Body of pancreas (tissue), 4 donors: ENCODE results near the gene SENP8. TPM values are rescaled to one million over a fixed set of nuclear protein-coding genes. Genes with fewer than 3 reads are reported as not detected.

Experiments
- ATAC-seq: fragments of 150-250 bp; one replicate; pipeline ENCODE4 v1.9.1; 2016
- DNase-seq, 4 donors: peaks; one replicate each; pipeline ENCODE4 v3.0.0-alpha.2; 2019
- H3K27ac ChIP-seq, 4 donors: fragments of 200-600 bp; sonication (generic); 1 replicate in 3 of 4; 2 replicates in 1 of 4; pipeline versions ENCODE4 v1.5.1 to v1.6.1; 2016 to 2019; ENCODE audit warnings: mild to moderate bottlenecking in 1 of 4, mixed read lengths in 1 of 4, moderate library complexity in 1 of 4
- H3K27me3 ChIP-seq, 2 donors: fragments of 200-600 bp; sonication (generic); one replicate each; pipeline ENCODE4 v1.6.0; 2016; ENCODE audit warnings: mild to moderate bottlenecking in 1 of 2
- H3K36me3 ChIP-seq, 2 donors: fragments of 200-600 bp; sonication (generic); replicated peaks in 1 of 2; 2 replicates each; pipeline ENCODE4 v1.5.1; 2016; ENCODE audit warnings: low read depth in 2 of 2; ENCODE audit not compliant: insufficient read depth in 1 of 2
- H3K4me1 ChIP-seq: fragments of 200-600 bp; sonication (generic); one replicate; pipeline ENCODE4 v1.6.0; 2016
- H3K4me3 ChIP-seq, 2 donors: fragments of 200-600 bp; sonication (generic); 1 replicate in 1 of 2; 2 replicates in 1 of 2; pipeline ENCODE4 v1.5.1; 2016 to 2019
- H3K9me3 ChIP-seq, 3 donors: fragments of 200-600 bp; sonication (generic); 1 replicate in 2 of 3; 2 replicates in 1 of 3; pipeline ENCODE4 v1.5.1; 2016
- POLR2A ChIP-seq, 3 donors: fragments of 450-650 bp; IDR thresholded peaks; one replicate each; pipeline ENCODE4 v1.6.1; 2016; ENCODE audit warnings: antibody characterized with exemption in 3 of 3, mild to moderate bottlenecking in 2 of 3
- WGBS, 2 donors: methylation state at CpG; one replicate each; pipeline ENCODE4 v1.1.5; 2017; 5-methylcytosine and 5-hydroxymethylcytosine counted together
- intact Hi-C: fragments of 100-400 bp; cut with DNase I; formaldehyde crosslinking; loops from one replicate; pipeline ENCODE4 v1.15.1; 2023
- total RNA-seq, 2 donors: library from RNA; depleted of rRNA; stranded (reverse); fragments of >200 nt; gene quantifications; one replicate each; pipeline ENCODE4 v1.1.0, GENCODE V29; 2016
- TF ChIP-seq, protein P1 (sequence below), 7 experiments: fragments of 450-650 bp in 4 of 7; fragments of 200-600 bp in 3 of 7; sonication (generic) in 3 of 7; IDR thresholded peaks; one replicate each; pipeline ENCODE4 v1.5.1; 2016 to 2019; ENCODE audit warnings: antibody characterized with exemption in 7 of 7

The SENP8 gene
- total RNA-seq, 2 donors from 2014 or later: 2.1 to 5.3 TPM

DNA sequence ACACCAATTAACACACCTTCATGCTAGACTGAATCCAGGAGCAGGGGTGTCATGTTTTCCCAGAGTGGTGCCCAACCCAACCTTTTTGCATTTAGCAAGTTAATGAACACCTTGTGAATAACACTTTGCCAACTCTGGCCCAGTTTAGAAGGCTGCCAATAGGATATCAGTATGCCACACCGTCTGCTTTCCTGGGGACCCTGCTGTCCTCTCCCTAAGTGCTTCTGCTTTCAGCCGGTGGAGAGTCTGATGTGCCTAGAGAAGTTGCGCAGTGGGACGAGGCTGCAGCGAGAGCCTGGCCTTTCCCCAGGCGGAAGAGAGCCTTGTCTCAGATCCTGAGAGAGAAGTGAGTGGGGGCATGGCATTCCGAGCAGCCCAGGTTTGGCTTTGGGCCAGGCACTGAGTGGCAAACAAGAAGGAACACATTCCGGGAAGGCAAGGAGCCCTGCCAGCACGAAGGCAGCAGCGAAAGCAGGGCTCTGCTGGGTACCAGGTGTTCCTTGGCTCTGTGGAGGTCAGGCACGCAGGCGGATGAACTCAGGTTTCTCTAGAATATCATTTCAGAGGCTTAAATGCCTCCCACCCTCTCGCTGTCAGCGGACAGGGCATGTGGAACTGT lies 36.9 kb downstream of the SENP8 start:
- ATAC-seq: peak; percentile 91
- TF ChIP-seq POLR2A (IDR thresholded peaks at IDR 0.05): peak in 2 of 3 donors; percentile 48 to 52
- TF ChIP-seq, protein P1, sequence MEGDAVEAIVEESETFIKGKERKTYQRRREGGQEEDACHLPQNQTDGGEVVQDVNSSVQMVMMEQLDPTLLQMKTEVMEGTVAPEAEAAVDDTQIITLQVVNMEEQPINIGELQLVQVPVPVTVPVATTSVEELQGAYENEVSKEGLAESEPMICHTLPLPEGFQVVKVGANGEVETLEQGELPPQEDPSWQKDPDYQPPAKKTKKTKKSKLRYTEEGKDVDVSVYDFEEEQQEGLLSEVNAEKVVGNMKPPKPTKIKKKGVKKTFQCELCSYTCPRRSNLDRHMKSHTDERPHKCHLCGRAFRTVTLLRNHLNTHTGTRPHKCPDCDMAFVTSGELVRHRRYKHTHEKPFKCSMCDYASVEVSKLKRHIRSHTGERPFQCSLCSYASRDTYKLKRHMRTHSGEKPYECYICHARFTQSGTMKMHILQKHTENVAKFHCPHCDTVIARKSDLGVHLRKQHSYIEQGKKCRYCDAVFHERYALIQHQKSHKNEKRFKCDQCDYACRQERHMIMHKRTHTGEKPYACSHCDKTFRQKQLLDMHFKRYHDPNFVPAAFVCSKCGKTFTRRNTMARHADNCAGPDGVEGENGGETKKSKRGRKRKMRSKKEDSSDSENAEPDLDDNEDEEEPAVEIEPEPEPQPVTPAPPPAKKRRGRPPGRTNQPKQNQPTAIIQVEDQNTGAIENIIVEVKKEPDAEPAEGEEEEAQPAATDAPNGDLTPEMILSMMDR (IDR thresholded peaks at IDR 0.05): no peak

DNA sequence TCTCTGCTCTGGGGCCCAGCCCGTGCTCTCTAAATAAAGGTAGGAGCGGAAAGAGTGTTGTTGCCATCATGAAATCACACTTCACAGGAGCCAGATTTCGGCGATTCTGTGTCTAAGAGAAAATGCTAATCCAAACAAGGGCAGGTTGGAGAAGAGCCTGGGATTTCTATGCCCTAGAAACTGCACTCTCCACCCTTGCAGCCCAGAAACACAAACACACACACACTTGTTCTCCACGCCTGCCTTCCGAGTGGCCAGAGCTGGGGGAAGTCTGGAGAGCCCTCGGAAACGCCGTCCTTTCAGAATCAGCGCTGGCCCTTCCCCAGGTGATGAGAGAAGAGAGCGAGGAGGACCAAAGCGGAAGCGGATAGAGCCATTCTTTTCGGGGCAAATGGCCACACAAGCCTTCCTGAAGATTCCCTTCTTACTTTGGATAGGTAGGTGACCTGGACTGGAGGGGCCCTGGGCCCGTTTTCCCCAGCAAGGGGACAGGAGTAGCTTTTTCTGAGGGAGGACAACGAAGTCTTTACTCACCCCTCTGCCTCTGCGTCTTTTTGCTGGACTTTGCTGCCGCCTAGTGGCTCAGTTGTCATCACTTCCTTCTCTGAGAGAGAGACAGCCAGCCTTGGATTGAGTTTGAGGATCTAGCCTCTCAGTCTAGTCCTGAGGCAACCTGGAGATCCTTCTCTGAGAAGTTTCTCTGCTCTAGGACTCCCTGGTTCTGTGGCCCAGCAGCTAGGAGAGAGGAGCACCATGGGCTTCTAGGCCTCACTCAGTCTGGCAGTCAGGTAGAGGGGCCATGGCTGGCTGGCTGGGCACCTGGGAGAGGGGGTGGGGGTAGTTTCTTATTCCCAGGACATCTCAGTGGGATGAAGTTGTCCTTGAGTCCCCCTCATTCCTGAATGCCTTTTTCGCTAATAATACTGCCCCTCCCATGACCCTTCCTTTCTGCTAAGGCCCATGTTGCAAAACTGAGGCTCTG lies 37.7 kb downstream of the SENP8 start:
- peak; percentile 80 for ATAC-seq
- peak overlapping the region; percentile 60 to 87 (median 82) for H3K27ac ChIP-seq
- H3K4me1 ChIP-seq: peaks cover 33% of the 10 kb centered on the region
- H3K27me3 ChIP-seq: no peaks in the 10 kb centered on the region
- intact Hi-C loops: loop anchor here (10.0 kb wide), 1 partner anchor 351 kb away; no protein-coding TSS in a partner anchor
- WGBS, 2 donors: 1 to 2% methylated on average over 17 to 19 of the region's 19 CpGs
- peak; percentile 88 to 91 (median 90) for DNase-seq
- H3K9me3 ChIP-seq: no peaks in the 10 kb centered on the region
- no peak overlapping the region for H3K4me3 ChIP-seq
- TF ChIP-seq POLR2A (IDR thresholded peaks at IDR 0.05): no peak
- TF ChIP-seq, protein P1 (IDR thresholded peaks at IDR 0.05): peak; percentile 62 to 93 (median 89)
- H3K36me3 ChIP-seq: no peaks in the 10 kb centered on the region

More for the DNA sequence above, 36.9 kb downstream of the SENP8 start:
- Histone ChIP-seq H3K4me1 (peaks cover 33% of the 10 kb centered on the region), H3K27me3 (no peaks in the 10 kb centered on the region), H3K27ac (peak overlapping the region; percentile 60 to 87 (median 82)), H3K9me3 (no peaks in the 10 kb centered on the region), H3K4me3 (no peak overlapping the region), H3K36me3 (no peaks in the 10 kb centered on the region)
- intact Hi-C loops: loop anchor here (10.0 kb wide), 1 partner anchor 350 kb away; no protein-coding TSS in a partner anchor
- 10 to 20% methylated on average over 2 to 14 of the region's 14 CpGs for WGBS, 2 donors
- DNase-seq: peak; percentile 93 to 98 (median 96)

DNA sequence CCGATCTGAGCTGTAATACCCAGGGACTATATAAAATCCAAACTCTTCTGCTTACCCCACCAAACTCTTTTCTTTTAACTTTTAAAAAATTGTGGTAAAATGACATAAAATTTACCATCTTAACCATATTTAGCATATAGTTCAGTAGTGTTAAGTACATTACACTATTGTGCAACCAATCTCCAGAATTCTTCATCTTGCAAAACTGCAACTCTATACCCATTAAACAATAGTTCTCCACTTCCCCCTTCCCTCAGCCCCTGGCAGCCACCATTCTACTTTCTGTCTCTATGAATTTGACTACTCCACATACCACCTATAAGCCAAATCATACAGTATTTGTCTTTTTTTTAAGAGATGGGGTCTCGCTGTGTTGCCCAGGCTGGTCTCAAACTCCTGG lies 38.7 kb downstream of the SENP8 start:
- TF ChIP-seq, protein P1 (IDR thresholded peaks at IDR 0.05): no peak
- TF ChIP-seq POLR2A (IDR thresholded peaks at IDR 0.05): no peak
- Histone ChIP-seq H3K9me3 (no peaks in the 10 kb centered on the region), H3K36me3 (no peaks in the 10 kb centered on the region), H3K4me1 (peaks cover 33% of the 10 kb centered on the region), H3K27ac (no peak overlapping the region), H3K27me3 (no peaks in the 10 kb centered on the region), H3K4me3 (no peak overlapping the region)
- WGBS, 2 donors: 83 to 90% methylated on average over 2 of the region's 2 CpGs
- no peak for ATAC-seq
- no peak for DNase-seq
- intact Hi-C loops: loop anchor here (10.0 kb wide), 1 partner anchor 352 kb away; no protein-coding TSS in a partner anchor

DNA sequence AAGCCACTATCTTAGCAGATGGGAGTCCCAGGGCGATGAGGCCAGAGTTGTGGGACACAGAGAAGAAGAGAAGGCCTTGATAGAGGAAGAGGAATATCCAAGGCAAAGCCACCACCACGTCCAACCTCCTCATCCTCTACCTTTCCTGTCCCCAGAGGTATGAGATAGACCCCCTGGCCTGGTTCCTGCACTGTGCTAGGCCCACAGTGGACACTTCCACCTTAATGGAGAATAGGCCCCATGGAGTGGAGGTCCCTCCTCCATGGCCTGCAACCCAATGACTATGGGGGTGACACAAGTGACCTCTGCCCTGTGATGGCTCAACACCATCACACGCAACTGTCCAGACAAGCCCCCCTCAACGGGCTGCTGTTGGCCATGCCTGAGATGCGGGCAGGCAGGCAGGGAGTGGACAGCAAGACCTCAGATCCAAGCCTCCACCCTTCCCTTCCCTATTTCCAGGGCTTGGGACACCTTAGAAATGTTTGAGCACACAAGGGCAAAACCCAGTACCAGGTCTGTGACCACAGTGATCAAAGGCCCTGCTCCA lies 42.6 kb downstream of the SENP8 start:
- Histone ChIP-seq H3K27ac (no peak overlapping the region), H3K36me3 (no peaks in the 10 kb centered on the region), H3K4me1 (peaks cover 7% of the 10 kb centered on the region), H3K27me3 (no peaks in the 10 kb centered on the region), H3K4me3 (no peak overlapping the region), H3K9me3 (no peaks in the 10 kb centered on the region)
- intact Hi-C loops: loop anchor here (10.0 kb wide), 1 partner anchor 416 kb away; no protein-coding TSS in a partner anchor
- DNase-seq: no peak
- ATAC-seq: no peak
- WGBS, 2 donors: 65 to 68% methylated on average over 2 to 5 of the region's 5 CpGs
- no peak for TF ChIP-seq POLR2A (IDR thresholded peaks at IDR 0.05)
- TF ChIP-seq, protein P1 (IDR thresholded peaks at IDR 0.05): no peak
